Epithelial cell of proximal tubule (primary cell): ENCODE measurements around the gene GMPR2. TPM values are rescaled to one million over a fixed set of nuclear protein-coding genes. Genes with fewer than 3 reads are reported as not detected.
"Not testable (repeated sequence)": the region's sequence is repeated elsewhere in the genome, so short reads cannot be mapped to it uniquely, and the experiment has no call there.

Experiments used
- DNase-seq: peaks from one replicate; pipeline ENCODE4 v3.0.0-alpha.2; 2011; ENCODE audit warnings: low read depth
- H3K4me3 ChIP-seq: 2 replicates; pipeline ENCODE4 v1.5.1; 2011; ENCODE audit warnings: low read depth, mild to moderate bottlenecking, low read length
- CTCF ChIP-seq: conservative IDR thresholded peaks from 2 replicates; pipeline ENCODE4 v1.5.1; 2012; ENCODE audit warnings: low read depth, mild to moderate bottlenecking, low read length
- total RNA-seq: library from RNA; depleted of rRNA; stranded (reverse); fragments of >200 nt; gene quantifications from 2 replicates; pipeline ENCODE4 v1.2.3, GENCODE V29; 2015

GMPR2 gene
- total RNA-seq, 1 donor from 2014 or later, result 136 TPM

- peak overlapping the region; percentile 86 for H3K4me3 ChIP-seq
- DNase-seq, result no peak
- no peak for TF ChIP-seq CTCF
Observed at GRCh38 chr14:24213866-24214662, 18.7 kb upstream of the GMPR2 start.

- peak; percentile 53 for TF ChIP-seq CTCF
- peak within 1 kb of the TSS; percentile 86 for H3K4me3 ChIP-seq
- DNase-seq, result no peak
Observed at GRCh38 chr14:24215495-24216344, 17.0 kb upstream of the GMPR2 start, which contains the start of gene MDP1. TSS of gene MDP1 (minus strand) at chr14:24216066. CDS start at chr14:24215955, 111 bp downstream.

GRCh38 chr14:24216345-24216699, 16.4 kb upstream of the GMPR2 start:
- H3K4me3 ChIP-seq, result peak overlapping the region; percentile 86
- TF ChIP-seq CTCF, result no peak
- DNase-seq, result no peak

GRCh38 chr14:24216876-24217275, 15.9 kb upstream of the GMPR2 start:
- DNase-seq, H3K4me3 ChIP-seq: not testable (repeated sequence)

GRCh38 chr14:24219080-24219479, 13.6 kb upstream of the GMPR2 start:
- DNase-seq, result no peak
- TF ChIP-seq CTCF, result no peak

GRCh38 chr14:24219521-24219920, 13.2 kb upstream of the GMPR2 start:
- TF ChIP-seq CTCF, result no peak
- H3K4me3 ChIP-seq, result no peak overlapping the region
- no peak for DNase-seq

More at GRCh38 chr14:24219080-24219479, 13.6 kb upstream of the GMPR2 start:
- no peak overlapping the region for H3K4me3 ChIP-seq

GRCh38 chr14:24222987-24223386, 9.7 kb upstream of the GMPR2 start:
- not testable (repeated sequence) for DNase-seq, H3K4me3 ChIP-seq

GRCh38 chr14:24224618-24225071, 8.1 kb upstream of the GMPR2 start:
- no peak for TF ChIP-seq CTCF
- no peak overlapping the region for H3K4me3 ChIP-seq
- DNase-seq, result no peak
